Heart right ventricle (tissue), 16 donors: ENCODE data around the gene TMEM63B. TPM values are rescaled to one million over a fixed set of nuclear protein-coding genes. Genes with fewer than 3 reads are reported as not detected.
A peak's percentile ranks its signal among the peaks of the same experiment; 100 is the strongest.

ENCODE experiments used
- ATAC-seq, 8 donors: fragments of 200-7000 bp; cut with Tn5 transposase; one replicate each; pipeline ENCODE4 v1.9.1; 2020; ENCODE audit warnings: mild to moderate bottlenecking in 8 of 8, moderate library complexity in 8 of 8, moderate number of reproducible peaks in 1 of 8
- DNase-seq, 2 donors: peaks; one replicate each; pipeline ENCODE4 v3.0.0-alpha.2; 2020
- H3K27ac ChIP-seq, 10 donors: fragments of 200-600 bp; sonication (generic) in 2 of 10; one replicate each; pipeline versions ENCODE4 v1.5.0 to v1.8.0; 2020 to 2022; ENCODE audit warnings: mild to moderate bottlenecking in 3 of 10
- H3K27me3 ChIP-seq, 7 donors: fragments of 200-600 bp; one replicate each; pipeline ENCODE4 v1.8.0; 2021 to 2022; ENCODE audit warnings: mild to moderate bottlenecking in 2 of 7
- H3K36me3 ChIP-seq, 9 donors: fragments of 200-600 bp; sonication (generic) in 1 of 9; one replicate each; pipeline versions ENCODE4 v1.5.0 to v1.8.0; 2020 to 2022; ENCODE audit warnings: mild to moderate bottlenecking in 2 of 9
- H3K4me1 ChIP-seq, 9 donors: fragments of 200-600 bp; sonication (generic) in 1 of 9; one replicate each; pipeline versions ENCODE4 v1.5.0 to v1.8.0; 2020 to 2022; ENCODE audit warnings: mild to moderate bottlenecking in 4 of 9
- H3K4me3 ChIP-seq, 10 donors: fragments of 200-600 bp; sonication (generic) in 2 of 10; one replicate each; pipeline versions ENCODE4 v1.5.0 to v1.8.0; 2020 to 2022; ENCODE audit warnings: mild to moderate bottlenecking in 7 of 10, moderate library complexity in 2 of 10
- H3K9me3 ChIP-seq, 11 donors: fragments of 200-600 bp in 10 of 11; sonication (generic) in 2 of 11; one replicate each; pipeline versions ENCODE4 v1.5.0 to v1.8.0; 2013 to 2022; ENCODE audit warnings: mild to moderate bottlenecking in 2 of 11, control low read depth in 1 of 11, moderate library complexity in 1 of 11
- CTCF ChIP-seq, 9 donors: fragments of 200-600 bp; sonication (generic) in 2 of 9; IDR thresholded peaks; one replicate each; pipeline versions ENCODE4 v1.5.0 to v1.8.0; 2021 to 2022; ENCODE audit warnings: antibody characterized with exemption in 9 of 9, mild to moderate bottlenecking in 5 of 9, moderate library complexity in 1 of 9
- WGBS, 2 donors: extraction: QIAGEN DNeasy Blood & Tissue Kit; methylation state at CpG; one replicate each; pipeline ENCODE4 v1.1.7; 2013; ENCODE audit warnings: inconsistent platforms in 1 of 2; 5-methylcytosine and 5-hydroxymethylcytosine counted together
- intact Hi-C, 10 donors: fragments of 100-400 bp; cut with DNase I; formaldehyde crosslinking; loops; one replicate each; pipeline versions ENCODE4 v1.11.1 to v1.14.2; 2022
- polyA plus RNA-seq, 2 donors: library from polyadenylated mRNA; stranded (reverse); fragments of 200-250 nt; gene quantifications; one replicate each; pipeline ENCODE4 v1.2.3, GENCODE V29; 2013
- total RNA-seq, 10 donors: library from RNA; stranded (reverse); fragmentation: NEBNext Ultra II Directional in 3 of 10; extraction: Animal tissue kit (Norgen Biotek cat#: 25700) in 3 of 10; gene quantifications; one replicate each; pipeline versions ENCODE4 v1.2.1 to v1.2.4, GENCODE V29; 2021 to 2023
- donor health status: Arrhythmogenic right ventricular cardiomyopathy.
- donor health status: ischemic (EF 13 %, LVEDD 7.1; RV severe dilation, severe dysfunction).
- donor health status: healthy with polysubstance abuse.
- donor health status: DM: no; HTN: yes; CAD: no.
- donor health status: DM: no; HTN: no; CAD: no.
- donor health status: ischemic (EF 25% LVEDD 6.9; RV normal size, moderate dysfunction).
- donor health status: ischemic (EF 25% LVEDD 5.7; RV mildly dilated, moderate dysfunction).
- donor health status: healthy.
- donor health status: DM: yes; HTN: yes; CAD: no.
- donor health status: Ischemic cardiomyopathy.
- donor health status: ischemic (EF 35%, LVEDD 5.7; RV mildly dilated, moderate dysfunction).
- donor health status: nonischemic (EF 11% LVEDD 7.7; RV severe dilation, severe dysfunction).
- donor health status: DM: yes; HTN: yes; CAD: no.
- donor health status: PGD.
- donor health status: ischemic (EF 29% LVEDD 5.4; RV normal size, mild dysfunction).
- donor health status: nonischemic (EF 23%, LVEDD 6.1; RV moderate dilation, normal function).

Gene TMEM63B
- total and polyA plus RNA-seq, 12 donors: 20.3 to 67.1 (median 37.3) TPM

DNA sequence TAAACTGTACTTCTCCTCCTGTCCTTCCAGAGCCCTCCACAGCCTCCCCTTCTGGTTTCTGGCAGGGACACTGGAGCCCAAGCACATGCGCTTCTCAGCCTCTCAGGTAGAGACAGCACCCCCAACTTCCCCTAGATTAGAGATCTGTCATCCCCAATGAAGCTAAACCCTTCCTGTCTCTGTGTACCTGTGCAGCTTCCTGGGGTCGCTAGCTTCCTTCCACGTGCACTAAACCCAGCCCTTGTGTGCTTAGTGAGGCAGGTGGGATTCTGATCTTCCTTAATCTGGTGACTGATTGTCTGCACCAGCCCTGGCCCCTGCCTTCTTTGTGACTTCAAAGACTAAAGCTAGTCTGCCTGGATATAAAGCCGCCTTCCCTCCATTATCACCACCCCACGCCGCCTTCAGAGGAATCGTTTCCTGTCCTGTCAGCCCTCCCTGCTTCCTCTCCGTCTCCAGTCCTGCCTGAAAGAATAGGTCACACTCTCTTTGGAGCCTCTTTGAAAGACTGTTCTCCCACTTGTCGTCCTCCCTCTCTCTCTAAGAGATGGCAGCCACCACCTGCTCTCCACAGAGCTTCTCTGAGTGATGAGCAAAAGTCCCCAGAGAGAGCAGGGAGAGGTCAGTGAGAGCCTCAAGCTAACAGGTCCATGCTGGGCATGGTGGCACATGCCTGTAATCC, 58.7 kb downstream of the TMEM63B start:
- Histone ChIP-seq H3K36me3 (no peaks in the 10 kb centered on the region), H3K4me3 (no peak overlapping the region), H3K4me1 (peaks cover 0 to 15% (median 6%) of the 10 kb centered on the region in 9 donors), H3K27ac (peak overlapping the region in 7 of 10 donors; percentile 19 to 74 (median 37)), H3K27me3 (no peaks in the 10 kb centered on the region), H3K9me3 (no peaks in the 10 kb centered on the region)
- no peak for TF ChIP-seq CTCF (IDR thresholded peaks at IDR 0.05)
- WGBS, 2 donors: 50% methylated on average over 9 of the region's 9 CpGs
- intact Hi-C loops: no loop called here
- ATAC-seq: peak in 5 of 8 donors; percentile 18 to 42 (median 38)
- no peak for DNase-seq

- 59 to 71% methylated on average over 7 of the region's 7 CpGs for WGBS, 2 donors
- ATAC-seq: peak in 6 of 8 donors; percentile 27 to 68 (median 56)
- no peak for DNase-seq
- Histone ChIP-seq H3K36me3 (no peaks in the 10 kb centered on the region), H3K9me3 (no peaks in the 10 kb centered on the region), H3K4me1 (peaks cover 0 to 15% (median 6%) of the 10 kb centered on the region in 9 donors), H3K27ac (peak overlapping the region in 7 of 10 donors; percentile 30 to 74 (median 40)), H3K27me3 (no peaks in the 10 kb centered on the region), H3K4me3 (no peak overlapping the region)
- no peak for TF ChIP-seq CTCF (IDR thresholded peaks at IDR 0.05)
- intact Hi-C loops: no loop called here
Measured at GRCh38 chr6:44186635-44187025, 59.3 kb downstream of the TMEM63B start.

DNA sequence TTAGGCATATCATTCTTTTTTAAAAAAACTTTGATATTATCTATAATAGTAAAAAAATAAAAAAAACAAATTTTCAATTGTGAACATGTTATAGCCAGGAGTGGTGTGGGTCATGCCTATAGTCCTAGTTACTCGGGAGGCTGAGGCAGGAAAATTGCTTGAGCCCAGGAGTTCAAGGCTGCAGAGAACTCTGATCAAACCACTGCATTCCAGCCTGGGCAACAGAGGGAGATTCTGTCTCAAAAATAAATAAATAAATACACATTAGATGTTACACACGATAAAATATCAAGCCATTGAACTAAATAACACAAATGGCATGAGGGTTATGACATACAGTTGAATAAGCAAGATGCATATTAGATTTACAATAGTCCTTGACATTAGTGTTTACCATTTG, 61.5 kb downstream of the TMEM63B start:
- H3K27ac ChIP-seq: no peak overlapping the region
- H3K36me3 ChIP-seq: no peaks in the 10 kb centered on the region
- H3K4me3 ChIP-seq: no peak overlapping the region
- no peaks in the 10 kb centered on the region for H3K9me3 ChIP-seq
- 84 to 91% methylated on average over 2 of the region's 2 CpGs for WGBS, 2 donors
- no peak for ATAC-seq
- TF ChIP-seq CTCF (IDR thresholded peaks at IDR 0.05): no peak
- no peak for DNase-seq
- H3K27me3 ChIP-seq: no peaks in the 10 kb centered on the region
- peaks cover 0 to 24% (median 6%) of the 10 kb centered on the region in 9 donors for H3K4me1 ChIP-seq
- intact Hi-C loops: no loop called here

- Histone ChIP-seq H3K4me1 (peaks cover 0 to 24% (median 6%) of the 10 kb centered on the region in 9 donors), H3K36me3 (no peaks in the 10 kb centered on the region), H3K27me3 (no peaks in the 10 kb centered on the region), H3K4me3 (no peak overlapping the region), H3K9me3 (no peaks in the 10 kb centered on the region), H3K27ac (no peak overlapping the region)
- DNase-seq: no peak
- ATAC-seq: no peak
- no peak for TF ChIP-seq CTCF (IDR thresholded peaks at IDR 0.05)
- intact Hi-C loops: no loop called here
- WGBS, 2 donors: 86 to 88% methylated on average over 2 of the region's 2 CpGs
Measured at GRCh38 chr6:44189257-44189656, 61.9 kb downstream of the TMEM63B start.
